NOMO-1 treated with dmso at 0.1 percent for 144 hours (cell line): ENCODE results near the gene PPOX.

Experiments
- DNase-seq: peaks from one replicate; lab custom pipeline; 2025; ENCODE audit not compliant: unreplicated experiment; lab: John Stamatoyannopoulos, UW

PPOX gene

GRCh38 chr1:161165742-161166668 lies at the start of gene PPOX:
Gene PPOX (plus strand): TSS chr1:161166426. CDS start chr1:161166848, 422 bp downstream.
- DNase-seq = peak; percentile 99

DNA sequence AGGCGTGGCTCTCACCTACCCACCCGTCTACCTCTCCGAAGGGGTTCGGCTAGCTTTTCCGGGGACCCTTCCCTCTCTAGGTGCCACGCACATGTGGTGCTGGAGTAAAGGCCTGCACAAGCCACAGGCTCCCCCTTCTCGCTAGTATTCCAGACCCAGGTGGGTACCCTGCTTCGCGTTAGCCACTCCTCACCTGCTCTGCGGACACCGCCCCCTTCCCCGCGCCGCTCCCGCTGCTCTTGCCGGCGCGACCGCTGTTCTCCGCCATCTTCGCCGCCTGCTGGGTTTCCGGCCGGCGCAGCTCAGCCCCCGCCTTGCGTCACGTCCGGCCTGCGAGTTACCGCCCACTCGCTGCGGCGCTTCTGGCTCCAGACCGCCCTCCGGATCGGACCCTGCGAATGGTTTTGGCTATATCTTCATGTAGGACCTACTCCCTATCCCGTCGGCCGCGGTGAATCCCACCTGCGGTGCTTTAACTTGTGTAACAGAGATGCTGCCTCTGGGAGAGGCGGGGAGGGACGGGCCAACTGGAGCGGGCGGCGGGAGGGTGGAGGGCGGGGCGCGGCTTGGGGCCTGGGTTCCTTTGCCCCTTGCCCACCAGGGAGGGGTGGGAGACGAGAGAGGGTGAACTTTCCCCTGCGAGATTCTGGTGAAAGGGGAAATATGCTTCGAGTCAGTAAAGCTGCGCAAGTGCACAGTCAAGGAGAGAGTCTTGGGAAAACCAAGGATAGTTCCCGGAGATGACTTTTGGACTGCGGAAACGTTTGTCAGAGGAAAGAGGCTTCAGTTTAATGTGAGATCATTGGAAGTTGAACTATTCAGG lies 48.3 kb upstream of the PPOX start, which contains the start of the genes NIT1 and PFDN2:
Gene NIT1, plus strand, starts transcription at position 347 of the 823 bp plus-strand sequence. Its CDS starts 72 bp downstream, at position 419.
Gene PFDN2, minus strand, starts transcription at position 279 of the 823 bp plus-strand sequence. Its CDS starts 11 bp downstream, at position 268.
- peak; percentile 80 for DNase-seq

DNA sequence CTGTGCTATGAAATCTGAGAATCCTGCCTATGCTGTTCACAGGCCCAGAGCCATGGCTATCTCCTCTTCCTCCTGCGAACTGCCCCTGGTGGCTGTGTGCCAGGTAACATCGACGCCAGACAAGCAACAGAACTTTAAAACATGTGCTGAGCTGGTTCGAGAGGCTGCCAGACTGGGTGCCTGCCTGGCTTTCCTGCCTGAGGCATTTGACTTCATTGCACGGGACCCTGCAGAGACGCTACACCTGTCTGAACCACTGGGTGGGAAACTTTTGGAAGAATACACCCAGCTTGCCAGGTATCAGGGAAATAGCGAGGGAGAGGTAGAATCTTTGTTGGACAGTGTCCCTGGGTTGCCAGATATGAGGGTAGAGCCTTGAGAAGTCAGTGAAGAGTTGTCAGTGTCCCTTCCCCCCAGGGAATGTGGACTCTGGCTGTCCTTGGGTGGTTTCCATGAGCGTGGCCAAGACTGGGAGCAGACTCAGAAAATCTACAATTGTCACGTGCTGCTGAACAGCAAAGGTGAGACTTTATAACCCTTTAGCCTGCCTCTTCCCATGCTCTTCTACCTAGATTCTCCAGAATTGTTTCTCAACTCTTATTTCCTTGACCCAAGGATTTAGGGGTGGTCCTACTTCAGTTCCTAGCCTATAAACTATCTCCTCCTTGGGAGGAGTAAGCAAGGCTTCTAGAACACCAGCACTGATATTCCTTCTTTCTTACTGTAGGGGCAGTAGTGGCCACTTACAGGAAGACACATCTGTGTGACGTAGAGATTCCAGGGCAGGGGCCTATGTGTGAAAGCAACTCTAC lies 46.9 kb upstream of the PPOX start:
- peak; percentile 9 for DNase-seq

DNA sequence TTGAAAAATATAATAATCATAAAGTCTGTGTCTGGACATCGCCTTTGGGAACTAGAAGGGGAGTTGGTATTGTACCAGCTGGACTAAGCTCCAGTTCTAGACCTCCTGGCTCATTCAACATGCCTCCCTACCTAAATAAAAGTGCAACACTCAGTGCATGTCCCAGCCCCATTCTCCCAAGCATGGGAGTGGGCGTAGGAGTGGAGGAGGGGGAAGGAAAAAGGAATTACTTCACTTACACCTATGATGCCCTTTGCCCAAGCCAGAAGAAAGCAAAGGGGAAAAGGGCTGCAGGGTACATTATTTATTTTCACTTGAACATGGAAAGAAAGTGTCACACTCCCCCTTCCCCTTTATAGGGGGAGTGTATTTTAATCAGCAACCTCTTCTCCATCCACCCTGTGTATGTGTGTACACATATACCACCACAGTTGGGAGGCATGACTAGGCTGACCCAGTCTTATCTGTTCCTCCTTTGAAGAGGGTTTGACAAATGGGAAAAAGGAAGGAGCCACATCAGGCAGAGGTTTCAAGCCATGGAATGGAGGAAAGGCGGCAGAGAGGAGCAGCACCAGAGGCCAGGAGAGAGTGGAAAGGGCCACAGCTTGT lies 45.1 kb upstream of the PPOX start:
- DNase-seq = no peak

DNA sequence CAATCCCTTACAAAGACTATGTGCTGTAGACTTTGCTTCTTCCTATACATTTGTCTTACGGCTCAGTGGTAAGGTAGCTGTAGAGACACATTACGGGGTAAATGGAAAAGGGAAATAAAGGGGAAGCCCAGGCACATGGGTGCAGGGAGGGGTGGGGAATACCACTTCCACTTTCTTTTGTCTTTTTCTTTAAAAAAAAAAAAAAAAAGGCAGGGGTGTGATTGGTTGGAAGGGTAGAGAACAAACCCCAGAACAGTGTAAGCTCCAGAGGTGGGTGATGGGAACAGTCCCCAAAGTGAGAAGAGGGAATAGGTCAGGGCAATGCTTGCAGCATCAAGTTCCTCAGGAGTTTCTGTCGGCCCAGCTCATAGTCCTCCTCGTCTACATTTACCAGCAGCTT lies 44.4 kb upstream of the PPOX start:
- DNase-seq = peak; percentile 36

GRCh38 chr1:161122967-161123366 lies 43.3 kb upstream of the PPOX start:
- DNase-seq = no peak

DNA sequence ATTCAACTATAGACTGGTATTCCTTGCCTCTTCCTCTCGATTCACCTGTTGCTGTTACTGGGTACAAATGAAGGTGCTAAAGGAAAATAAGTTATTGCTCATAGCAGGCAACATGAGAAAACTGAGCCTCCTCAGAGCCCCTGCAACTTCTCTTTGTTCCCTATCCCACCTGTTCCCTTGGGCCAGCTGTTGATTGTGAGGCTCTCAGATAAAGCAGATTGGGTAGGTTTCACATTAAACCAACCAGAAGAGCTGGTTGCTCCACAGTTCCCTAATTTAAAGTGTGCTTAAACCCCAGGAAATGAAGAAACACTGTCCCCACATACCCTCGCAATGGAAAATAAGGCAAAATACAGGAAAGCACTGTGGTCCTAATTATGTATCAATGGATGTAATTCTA lies 38.6 kb upstream of the PPOX start:
- DNase-seq = no peak

DNA sequence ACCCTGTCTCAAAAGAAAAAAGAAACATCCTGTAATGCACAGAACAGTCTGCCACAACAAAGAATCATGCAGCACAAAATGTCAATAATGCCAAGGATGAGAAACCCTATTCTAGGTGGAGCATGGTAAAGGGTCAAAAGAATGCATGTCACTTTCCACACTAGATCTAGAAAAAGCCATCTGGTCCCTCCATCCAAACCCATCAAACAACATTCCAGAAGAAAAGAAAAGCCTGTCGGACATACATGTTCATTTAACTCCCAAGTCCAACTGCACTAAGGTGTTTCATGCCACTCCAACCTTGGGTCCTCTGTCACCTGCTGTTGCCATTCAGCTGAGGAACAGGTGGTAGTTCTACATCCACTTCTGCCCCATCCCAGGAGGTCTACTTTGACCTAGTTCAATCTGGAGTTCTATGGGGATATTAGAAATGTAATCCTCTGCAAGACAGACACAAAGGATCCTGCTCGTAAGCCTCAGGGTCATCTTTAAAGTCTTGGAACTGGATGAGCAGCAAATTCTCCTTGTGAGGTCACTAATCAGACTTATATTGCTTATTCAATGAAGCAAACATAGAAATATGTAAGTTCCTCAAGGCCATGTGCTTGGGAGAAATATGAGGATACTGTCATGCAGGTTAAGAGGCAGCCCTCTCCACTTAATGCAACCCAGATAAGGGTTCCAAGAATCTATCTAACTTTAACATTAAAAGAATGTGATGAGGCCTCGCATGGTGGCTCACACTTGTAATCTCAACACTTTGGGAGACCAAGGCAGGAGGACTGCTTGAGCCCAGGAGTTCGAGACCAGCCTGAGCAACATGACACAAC lies 37.4 kb upstream of the PPOX start:
- DNase-seq = no peak

GRCh38 chr1:161130266-161130665 lies 36.0 kb upstream of the PPOX start:
- no peak for DNase-seq

DNA sequence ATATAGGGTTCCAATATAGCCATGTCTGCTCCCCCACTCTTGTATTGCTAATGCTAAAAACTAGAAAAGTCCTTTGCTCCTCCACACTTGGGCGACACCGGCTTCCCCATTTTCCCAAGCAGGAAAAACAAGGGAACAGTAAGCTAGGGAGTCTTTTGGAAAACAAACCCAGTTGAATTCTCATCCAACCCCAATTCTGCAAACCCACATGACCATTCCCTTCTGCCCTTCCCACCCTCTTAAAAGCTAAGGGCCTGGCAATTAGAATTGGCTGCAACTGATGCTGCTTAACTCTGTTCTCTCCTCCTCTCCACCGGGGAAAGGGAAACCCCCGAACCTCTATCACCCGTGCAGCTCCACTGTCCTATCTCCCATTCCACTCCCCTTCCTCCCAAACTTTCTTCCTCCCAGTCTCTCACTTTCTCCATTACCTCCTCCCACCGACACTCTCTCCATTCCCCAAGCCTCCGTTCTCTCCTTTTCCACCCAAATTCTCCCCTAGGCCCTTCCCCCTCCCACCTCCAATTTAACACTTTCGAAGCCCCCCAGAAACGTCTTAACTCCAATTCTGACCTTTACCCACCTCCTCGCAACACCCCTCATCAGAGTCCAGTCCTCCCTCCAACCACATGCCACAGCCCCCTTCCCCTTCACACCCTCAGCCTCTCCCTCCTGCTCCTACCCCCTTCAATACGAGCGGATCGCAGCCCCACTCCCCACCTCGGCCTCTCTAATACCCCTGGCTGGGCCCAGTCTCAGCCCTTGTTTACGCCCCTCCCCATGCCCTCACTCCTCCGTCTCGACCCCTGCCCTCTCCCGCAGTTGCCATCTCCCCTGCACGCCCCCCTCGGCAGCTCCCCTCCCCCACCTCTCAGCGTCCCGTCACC lies 34.5 kb upstream of the PPOX start:
- DNase-seq = no peak

GRCh38 chr1:161132410-161133219 lies 33.6 kb upstream of the PPOX start, which contains the start of gene DEDD:
Gene DEDD (minus strand): TSS chr1:161132667. CDS start chr1:161124462, 8,205 bp downstream.
- DNase-seq = peak; percentile 96

GRCh38 chr1:161133220-161133740 lies 32.9 kb upstream of the PPOX start:
- DNase-seq = no peak

DNA sequence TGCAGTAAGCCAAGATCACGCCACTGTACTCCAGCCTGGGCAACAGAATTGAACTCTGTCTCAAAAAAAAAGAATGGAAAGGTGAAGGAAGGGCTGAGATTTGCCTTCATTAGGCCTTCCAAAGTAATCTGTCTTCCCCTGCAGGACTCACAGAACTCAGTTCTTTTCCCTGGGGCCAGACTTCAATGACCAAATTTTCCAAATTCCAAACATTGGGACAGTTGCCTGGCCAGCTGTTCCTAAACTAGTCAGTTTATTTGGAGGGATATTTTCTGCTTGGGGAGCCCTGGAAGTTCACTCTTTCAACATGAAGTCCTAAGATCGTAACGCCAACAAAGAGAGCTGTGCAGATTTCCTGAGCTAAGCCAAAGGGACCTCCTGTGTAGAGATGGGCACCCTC lies 28.3 kb upstream of the PPOX start:
- DNase-seq = no peak

- DNase-seq = no peak
Observed at GRCh38 chr1:161138431-161138830, 27.8 kb upstream of the PPOX start.

GRCh38 chr1:161139766-161140165 lies 26.5 kb upstream of the PPOX start:
- DNase-seq = no peak

DNA sequence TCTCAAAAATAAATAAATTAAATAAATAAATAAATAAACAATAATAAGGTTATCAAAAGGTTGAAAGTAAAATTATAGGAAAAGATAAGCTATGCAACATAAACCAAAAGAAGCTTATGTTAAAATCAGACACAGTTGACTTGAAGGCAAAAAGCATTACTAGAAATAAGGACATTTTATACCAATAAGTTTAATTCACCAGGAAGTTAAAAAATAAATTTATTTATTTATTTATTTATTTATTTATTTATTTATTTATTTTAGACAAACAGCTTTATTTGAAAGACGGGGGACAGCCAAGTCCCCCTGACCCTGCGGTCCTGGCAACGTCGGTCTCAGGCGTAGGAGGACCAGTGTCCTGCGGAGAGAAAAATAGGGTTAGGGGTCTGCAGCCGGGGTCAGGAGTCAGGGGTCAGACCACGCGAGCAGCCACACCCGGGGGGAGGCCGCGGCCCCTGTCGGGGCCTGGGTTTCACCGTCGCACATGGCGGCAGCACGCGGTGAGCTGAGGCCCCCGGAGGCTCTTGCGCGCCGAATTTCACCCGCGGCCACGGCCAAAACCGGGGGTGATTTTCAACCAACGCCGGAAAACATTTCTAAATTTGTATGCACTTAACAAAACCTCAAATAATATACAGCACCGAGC lies 25.3 kb upstream of the PPOX start:
- DNase-seq = no peak

GRCh38 chr1:161145832-161146231 lies 20.4 kb upstream of the PPOX start:
- DNase-seq = no peak
